ENCODE data around the gene BOK.
A peak's percentile ranks its signal among the peaks of the same experiment; 100 is the strongest.
"Not testable (repeated sequence)": the region's sequence is repeated elsewhere in the genome, so short reads cannot be mapped to it uniquely, and the experiment has no call there.

The BOK gene

DNA sequence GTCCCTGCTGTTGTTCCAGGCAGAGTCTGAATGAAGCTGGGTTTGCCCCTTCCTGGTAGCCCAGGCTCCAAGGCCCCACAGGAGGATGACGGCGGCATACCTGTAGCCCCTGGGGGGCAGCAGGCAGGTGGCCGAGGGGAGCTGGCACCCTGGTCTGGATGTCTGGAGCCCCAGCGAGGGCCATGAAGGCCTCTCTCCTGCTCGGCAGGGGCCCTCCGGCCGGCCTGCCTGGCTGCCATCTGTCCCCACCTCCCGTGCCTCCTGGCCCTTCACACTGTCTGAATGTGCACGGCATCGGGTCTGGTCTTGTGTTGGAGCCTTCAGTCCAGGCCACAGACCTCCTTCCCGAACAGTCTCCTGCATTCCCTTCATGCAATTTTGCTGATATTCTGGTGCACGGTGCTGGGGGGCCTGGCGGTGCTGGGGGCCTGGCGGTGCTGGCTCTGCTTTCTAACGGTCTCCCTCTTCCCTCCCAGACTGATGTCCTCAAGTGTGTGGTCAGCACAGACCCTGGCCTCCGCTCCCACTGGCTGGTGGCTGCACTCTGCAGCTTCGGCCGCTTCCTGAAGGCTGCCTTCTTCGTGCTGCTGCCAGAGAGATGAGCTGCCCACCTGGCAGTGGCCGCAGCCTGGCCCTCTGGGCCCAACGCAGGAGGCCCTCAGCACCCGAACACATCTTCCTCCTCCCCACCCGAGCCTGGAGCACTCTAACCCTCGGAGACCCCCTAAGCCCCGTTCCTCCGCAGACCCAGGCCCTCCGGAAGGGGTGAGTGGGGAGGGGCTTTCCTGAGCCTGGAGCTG, 13.5 kb downstream of the BOK start:
- FAIRE-seq (no peak), DNase-seq (ENCODE audit: low spot score) (no peak)

DNA sequence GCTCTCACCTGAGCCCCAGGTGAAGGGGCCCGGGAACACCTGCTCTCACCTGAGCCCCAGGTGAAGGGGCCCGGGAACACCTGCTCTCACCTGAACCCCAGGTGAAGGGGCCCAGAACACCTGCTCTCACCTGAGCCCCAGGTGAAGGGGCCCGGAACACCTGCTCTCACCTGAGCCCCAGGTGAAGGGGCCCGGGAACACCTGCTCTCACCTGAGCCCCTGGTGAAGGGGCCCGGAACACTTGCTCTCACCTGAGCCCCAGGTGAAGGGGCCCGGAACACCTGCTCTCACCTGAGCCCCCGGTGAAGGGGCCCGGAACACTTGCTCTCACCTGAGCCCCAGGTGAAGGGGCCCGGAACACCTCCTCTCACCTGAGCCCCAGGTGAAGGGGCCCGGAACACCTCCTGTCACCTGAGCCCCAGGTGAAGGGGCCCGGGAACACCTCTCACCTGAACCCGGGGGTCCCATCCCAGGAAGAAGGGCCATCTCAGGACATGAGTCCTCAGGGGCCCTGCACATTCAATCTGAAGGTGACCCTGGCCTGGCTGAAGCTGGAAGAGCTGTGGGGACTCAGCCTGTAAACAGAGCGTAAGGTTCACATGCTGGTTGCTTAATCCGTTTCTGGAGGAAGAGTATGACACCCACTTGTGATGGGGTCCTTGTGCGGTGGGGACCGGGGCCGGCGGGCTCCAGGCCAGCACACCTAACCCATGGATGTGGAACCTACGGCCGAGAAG, 14.5 kb downstream of the BOK start:
- DNase-seq (ENCODE audit: low spot score); FAIRE-seq: not testable (repeated sequence)

DNA sequence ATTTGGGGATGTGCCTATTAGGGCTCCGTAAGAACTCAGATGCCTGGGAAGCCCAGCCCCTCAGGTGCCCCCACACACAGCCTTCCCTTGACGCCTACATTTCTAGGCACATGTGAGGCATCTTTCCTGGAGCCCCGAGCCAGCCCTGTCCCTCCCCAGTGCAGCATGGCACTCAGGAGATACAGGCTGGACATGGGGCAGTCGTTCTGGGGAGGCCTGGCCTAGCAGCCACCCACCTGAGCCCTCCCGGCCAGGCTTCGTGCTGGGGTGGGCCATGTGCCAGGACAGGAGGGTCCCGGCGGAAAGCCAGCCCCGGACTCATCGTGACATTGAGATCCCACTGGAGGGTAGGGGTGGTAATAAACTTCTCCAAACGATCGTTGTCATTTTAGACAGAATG, 15.2 kb downstream of the BOK start:
- no peak for FAIRE-seq

DNA sequence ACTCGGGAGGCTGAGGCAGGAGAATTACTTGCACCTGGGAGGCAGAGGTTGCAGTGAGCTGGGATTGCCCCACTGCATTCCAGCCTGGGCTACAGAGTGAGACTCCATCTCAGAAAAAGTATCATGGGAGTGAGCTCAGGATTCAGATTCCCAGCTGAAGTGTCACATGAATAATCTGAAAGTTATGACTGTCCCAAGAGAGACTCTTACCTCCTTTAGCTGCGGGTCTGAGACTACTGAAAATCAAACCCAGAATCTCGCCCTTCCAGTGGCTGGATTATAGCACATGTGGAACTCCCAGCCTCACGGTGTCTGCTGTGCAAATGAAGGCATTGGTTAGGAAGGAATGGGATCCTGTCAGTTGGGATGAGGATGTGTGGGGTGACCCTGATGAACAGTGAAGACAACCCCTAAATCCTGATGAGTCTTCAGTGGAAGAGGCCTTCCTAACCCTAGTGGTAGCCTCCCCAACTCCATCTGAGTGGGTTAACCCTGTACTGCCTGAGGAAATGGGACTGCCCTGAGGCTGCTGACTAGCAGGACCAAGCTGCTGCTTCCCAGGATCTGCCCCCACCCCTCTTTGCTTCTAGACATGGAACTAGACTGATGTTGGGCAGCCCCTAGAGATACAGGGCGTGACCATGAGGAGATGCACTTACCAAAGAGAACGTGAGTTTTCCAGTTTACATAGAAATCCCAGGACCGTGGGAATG, 16.5 kb downstream of the BOK start:
- DNase-seq (ENCODE audit: low spot score) (no peak), FAIRE-seq (no peak)

More for the DNA sequence above, 15.2 kb downstream of the BOK start:
- DNase-seq (ENCODE audit: low spot score) = no peak

DNA sequence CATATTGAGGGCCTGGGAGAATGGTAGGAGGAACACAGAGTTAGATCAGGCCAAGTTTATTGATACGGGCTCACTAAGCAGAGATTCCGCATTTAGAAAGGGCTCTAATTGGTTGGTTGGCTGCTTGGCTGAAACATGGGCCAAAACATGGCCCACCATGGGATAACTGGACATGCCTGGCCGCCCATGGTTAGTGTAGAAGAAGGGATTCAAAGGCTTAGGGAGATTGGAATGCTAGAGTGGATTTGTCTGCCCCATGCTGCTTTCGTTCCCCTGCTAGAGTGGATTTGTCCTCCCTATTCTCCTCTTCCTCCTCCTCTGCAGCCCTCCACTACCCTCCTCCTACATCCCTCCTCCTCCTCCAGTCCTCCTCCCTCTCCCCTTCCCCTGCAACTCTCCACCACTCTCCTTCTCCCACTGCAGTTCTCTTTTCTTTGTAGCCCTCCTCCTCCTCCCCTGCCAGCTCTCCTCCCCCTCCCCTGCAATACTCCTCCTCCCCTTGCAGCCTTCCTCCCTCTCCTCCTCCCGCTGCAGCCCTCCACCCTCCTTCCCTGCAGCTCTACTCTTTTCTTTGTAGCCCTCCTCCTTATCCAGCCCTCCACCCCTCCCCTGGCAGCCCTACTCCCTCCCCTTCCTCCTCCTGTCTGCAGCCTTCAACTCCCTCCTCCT, 17.2 kb downstream of the BOK start:
- FAIRE-seq (no peak), DNase-seq (ENCODE audit: low spot score) (no peak)

DNA sequence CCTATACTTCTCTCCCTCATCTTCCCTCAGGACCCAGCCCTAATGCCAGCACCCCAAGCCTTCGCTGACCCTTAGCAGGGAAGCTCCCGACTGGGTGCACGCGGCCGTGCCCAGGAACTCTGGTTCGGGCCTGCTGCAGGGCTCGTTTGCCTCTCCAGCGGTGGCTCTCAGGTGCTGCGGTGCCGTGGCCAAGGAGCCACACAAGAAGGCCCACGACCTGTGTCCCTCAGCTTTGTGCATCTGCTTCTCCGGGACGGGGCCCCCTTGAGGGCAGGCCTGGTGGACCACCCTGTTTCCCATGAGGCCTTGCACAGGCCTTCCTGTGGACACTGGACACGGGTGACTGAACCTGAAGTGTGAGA, 17.7 kb downstream of the BOK start:
- DNase-seq (ENCODE audit: low spot score) (no peak), FAIRE-seq (no peak)

DNA sequence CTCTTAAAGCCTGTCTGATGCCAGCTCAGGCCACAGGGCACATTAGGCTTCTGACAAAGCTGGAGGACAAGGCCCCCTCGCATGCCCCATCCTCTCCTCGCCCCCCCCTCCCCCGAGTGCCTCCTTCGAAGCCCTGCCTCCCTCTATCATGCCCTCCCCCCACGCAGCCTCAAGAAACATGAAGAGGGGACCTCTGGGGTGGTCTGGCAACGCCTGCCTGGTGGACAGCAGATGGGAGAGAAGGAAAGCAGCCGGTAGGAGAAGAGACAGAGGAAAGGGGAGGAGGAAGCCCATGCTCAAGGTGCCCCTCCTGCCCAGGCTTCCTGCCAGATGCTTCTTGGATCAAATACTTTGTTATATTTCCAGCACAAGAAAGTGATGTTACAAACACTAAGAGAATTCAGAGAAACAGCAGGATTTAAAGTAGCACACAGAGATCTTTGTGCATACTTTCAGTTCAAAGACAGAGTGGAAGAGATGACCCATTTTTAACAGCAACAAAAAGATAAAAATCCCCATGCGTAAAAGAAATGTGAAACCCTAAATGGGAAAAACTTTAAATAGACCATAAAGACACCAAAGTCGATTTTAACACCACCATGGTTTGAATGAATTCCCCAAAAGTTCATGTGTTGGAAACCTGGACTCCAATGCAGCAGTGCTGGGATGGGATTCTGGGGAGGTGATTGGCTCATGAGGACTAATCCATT, 19.0 kb downstream of the BOK start:
- FAIRE-seq = no peak
- DNase-seq (ENCODE audit: low spot score) = no peak

DNA sequence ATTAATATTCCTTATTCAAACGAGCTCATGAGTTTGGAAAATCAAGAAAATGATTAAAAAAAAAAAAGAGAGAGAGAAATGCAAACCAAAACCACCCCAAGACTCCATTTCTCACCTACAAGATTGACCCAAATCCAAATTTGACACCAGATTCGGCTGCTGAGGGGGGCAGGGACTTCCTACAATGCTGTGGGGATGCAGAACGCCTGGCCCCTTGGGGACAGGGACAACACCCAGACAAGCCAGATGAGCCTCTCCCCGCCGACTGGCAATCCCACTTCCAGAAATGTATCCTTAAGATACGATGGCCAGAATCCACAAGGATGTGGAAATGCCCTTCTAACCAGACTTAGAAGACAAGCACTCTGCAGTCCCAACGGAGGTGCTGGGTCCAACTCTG, 20.7 kb downstream of the BOK start:
- DNase-seq (ENCODE audit: low spot score) = no peak
- no peak for FAIRE-seq

DNA sequence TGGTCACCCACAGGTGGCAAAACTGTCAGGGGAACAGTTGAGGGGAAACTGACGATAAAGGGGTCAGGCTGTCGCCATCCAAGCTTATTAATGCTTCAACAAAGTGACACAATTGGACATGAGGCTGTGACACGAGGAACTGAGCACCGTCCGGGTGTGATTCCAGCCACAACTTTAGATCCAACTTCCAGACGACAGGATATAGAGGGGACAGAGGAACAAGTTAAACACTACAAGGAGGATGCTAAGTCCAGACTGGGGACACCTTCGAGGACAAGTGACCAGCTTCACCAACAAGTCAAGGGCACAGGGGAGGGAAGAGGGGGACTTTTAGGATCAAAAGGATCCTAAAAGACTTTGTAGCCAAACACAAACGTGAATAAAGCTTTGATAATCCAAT, 23.8 kb downstream of the BOK start:
- DNase-seq (ENCODE audit: low spot score) (no peak), FAIRE-seq (no peak)

DNA sequence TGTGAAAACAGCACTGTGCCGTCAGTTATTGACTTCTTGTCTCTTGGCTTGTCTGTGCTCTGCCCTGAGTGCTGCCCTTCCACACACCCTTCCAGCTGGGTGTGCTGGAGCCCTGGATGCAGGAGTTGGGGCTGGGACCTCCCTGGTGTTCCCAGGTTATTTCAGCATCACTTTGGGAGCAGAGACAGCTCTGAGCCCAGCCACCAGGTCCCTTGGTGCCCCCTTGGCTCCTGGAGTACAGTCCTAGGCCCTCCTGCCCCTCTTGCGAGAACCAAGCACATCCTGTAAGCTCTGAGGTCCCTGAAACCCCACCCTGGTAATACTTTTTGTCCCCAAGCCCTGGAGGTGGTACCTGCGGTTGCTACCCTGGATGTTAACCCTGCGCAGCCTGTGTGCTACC, 24.3 kb downstream of the BOK start:
- FAIRE-seq (no peak), DNase-seq (ENCODE audit: low spot score) (no peak)

DNA sequence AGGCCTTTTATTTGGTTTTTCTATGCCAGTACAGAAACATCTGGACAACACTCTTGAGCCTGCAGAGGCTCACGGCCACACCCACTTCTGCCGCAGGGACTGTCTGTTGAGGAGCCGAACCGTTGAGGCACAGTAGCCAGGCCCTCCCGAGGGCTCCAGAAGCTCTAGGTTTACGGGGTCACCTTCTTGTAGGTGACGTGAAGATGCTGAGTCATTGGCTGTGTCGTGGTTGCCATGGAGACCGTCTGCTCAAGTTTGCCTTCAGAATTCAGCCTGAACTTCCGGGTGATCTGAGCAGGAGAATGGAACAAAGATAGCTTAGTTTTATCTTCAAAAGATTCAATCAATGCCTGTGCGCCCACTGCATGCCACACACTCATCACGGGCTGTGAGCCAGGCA, 25.9 kb downstream of the BOK start:
- FAIRE-seq (no peak), DNase-seq (ENCODE audit: low spot score) (peak; percentile 34)

DNA sequence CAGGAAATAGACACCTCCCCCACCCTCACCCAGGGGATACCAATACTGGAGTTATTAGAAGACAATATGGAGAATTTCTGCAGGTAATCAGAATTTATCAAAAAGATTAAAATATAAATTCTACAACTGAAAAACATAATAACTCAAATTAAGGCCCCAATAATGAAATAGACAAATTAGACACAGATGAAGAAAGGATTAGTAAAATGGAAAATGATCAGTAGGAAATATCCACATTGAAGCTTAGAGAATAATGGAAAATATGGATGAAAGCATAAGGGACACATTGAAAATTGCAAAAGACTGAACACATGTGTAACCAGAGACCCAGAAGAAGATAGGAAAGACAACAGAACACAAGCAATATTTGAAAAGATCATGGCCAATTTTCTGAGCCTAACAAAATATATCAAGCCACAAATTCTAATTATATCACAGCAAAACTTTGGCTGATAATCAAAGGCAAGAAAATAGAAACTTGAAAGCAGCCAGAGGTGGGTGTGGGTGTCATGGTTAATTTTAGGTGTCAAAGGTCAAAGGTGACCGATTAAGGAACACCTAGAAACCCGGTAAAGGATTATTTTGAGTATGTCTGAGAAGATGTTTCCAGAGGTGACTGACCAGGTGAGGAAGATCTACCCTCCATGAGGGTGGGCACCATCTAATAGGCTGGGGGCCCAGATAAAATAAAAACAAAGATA, 28.2 kb downstream of the BOK start:
- no peak for FAIRE-seq
- peak; percentile 45 for DNase-seq (ENCODE audit: low spot score)

DNA sequence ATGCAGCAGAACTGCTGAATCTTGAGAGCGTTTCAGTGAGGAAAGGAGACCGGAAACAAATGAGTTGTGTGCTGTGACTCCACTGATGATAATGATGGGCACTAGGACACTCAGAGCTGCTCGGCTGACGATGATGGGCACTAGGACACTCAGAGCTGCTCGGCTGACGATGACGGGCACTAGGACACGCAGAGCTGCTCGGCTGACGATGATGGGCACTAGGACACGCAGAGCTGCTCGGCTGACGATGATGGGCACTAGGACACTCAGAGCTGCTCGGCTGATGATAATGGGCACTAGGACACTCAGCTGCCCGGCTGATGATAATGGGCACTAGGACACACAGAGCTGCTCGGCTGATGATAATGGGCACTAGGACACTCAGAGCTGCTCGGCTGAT, 31.3 kb downstream of the BOK start:
- not testable (repeated sequence) for FAIRE-seq; DNase-seq (ENCODE audit: low spot score)

DNA sequence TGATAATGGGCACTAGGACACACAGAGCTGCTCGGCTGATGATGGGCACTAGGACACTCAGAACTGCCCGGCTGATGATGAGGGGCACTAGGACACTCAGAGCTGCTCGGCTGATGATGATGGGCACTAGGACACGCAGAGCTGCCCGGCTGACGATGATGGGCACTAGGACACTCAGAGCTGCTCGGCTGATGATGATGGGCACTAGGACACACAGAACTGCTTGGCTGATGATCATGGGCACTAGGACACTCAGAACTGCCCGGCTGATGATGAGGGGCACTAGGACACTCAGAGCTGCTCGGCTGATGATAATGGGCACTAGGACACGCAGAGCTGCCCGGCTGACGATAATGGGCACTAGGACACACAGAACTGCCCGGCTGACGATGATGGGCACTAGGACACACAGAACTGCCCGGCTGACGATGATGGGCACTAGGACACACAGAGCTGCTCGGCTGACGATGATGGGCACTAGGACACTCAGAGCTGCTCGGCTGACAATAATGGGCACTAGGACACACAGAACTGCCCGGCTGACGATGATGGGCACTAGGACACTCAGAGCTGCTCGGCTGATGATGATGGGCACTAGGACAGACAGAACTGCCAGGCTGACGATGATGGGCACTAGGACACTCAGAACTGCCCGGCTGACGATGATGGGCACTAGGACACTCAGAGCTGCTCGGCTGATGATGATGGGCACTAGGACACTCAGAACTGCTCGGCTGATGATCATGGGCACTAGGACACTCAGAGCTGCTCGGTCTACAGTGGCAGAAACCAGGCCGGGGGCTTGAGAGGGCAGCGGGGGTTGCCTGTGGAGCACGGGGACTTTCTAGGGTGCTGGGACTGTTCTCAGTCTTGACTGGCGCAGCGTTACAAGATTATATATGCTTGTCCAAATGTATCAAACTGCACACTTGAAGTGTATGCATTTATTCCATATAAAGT, 32.2 kb downstream of the BOK start:
- FAIRE-seq; DNase-seq (ENCODE audit: low spot score): not testable (repeated sequence)

DNA sequence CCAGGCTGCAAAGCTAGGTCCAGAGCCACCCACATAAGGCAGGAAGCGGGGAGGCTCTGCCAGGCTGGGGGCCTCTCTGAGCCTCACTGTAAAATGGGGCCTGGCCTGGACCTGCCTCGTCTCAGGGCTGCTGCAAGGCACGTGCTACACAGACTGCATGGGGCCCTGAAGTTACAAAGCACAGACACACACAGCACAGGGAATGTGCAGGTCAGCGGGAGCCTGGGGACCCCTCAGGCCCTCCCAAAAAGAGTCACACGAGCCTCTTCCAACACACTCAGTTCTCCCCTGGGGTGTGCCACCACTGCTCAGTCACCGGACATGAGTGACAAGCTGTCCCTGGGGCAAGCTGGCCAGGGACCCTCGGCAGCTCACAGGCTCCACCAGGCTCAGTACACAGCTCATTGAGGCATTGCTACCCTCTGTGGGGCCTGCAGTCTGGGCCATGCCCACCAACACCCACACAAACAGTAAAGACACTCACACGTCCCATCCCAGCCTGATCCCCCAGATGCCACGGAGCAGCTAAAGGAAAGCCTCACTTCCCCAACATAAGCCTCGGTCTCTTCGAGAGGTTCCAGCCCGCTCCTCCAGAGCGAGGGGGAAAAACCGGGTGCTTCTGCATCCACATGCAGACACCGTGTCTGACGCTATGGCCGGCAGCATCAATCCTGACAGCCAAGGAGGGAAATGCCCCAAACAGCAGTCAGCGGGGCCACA, 33.7 kb downstream of the BOK start:
- DNase-seq (ENCODE audit: low spot score) = no peak
- no peak for FAIRE-seq

DNA sequence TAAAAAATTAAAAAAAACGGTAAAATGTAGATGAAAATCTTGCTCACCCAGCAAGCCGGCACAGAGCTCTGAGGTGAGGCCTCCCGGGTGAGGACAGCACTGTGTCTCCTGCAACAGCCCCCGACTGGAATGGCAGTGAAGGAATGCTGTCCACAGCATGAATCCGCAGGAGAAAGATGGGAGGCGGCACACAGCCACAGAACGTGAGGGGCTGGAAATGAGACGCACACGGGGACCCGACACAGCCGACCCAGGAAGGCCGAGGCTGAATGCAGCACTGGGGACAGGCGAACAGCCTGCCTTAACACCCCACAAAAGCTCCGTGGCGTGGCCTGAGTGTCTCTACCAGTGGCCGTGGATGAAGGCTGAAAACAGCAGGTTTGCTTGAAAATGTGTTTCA, 34.7 kb downstream of the BOK start:
- DNase-seq (ENCODE audit: low spot score) (no peak), FAIRE-seq (no peak)

DNA sequence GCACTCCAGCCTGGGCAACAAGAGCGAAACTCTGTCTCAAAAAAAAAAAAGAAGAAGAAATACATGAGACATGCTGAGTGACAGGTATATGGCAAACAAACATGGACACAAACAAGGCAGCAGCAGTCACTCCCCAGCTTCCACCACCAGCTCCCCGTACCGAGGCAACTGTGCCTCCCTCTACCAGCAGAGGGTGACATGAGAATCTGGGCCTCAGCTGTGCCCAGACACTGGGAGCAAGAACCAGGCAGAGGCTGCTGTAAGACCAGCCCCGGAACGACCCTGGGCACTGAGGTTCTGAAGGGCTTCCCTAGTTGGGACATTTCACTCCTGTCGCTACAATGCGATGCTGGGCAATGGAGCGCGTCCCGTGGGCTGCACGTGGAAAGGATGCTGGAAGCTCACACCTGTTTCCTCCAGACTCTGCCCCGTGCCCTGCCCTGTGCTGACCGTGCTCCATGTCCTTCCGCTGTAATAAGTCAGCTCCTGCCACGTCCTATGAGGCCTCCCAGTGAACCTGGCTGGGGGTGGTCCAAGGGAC, 37.1 kb downstream of the BOK start:
- DNase-seq (ENCODE audit: low spot score) = no peak
- FAIRE-seq = no peak

DNA sequence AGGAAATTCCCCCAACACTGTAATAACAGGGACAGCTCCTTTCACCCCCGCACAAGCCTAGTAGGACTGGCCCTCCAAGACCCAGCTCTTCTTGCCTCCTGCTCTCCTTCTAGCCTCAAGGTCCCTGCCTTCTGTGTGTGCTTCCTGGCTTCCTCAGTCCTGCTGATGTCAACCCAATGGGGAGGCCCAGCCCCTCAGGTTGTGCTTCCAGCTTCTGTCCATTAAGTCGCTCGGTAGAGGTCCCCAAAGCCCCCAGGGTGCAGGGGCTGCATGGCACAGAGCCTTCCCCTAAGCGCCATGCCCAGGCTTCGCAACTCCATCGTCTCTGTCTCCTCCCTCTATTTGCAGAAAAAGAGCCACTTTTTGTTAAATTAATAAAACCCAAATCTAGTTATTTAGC, 39.0 kb downstream of the BOK start:
- no peak for FAIRE-seq

More for the DNA sequence above, 39.0 kb downstream of the BOK start:
- no peak for DNase-seq (ENCODE audit: low spot score)

Data from RCC 7860 (cell line).